A172 (cell line): ENCODE results near the gene TMEM121. TPM values are rescaled to one million over a fixed set of nuclear protein-coding genes. Genes with fewer than 3 reads are reported as not detected.

Source experiments
- DNase-seq: peaks from one replicate; pipeline ENCODE4 v3.0.0-alpha.2; 2015; ENCODE audit warnings: low spot score
- total RNA-seq: library from RNA; depleted of rRNA; stranded (reverse); fragments of >200 nt; shearing (Covaris generic); gene quantifications from 2 replicates; pipeline ENCODE4 v1.2.3, GENCODE V29; 2014; rRNA removed

Gene TMEM121
- 9.2 and 11.3 TPM in 2 replicates for total RNA-seq

DNA sequence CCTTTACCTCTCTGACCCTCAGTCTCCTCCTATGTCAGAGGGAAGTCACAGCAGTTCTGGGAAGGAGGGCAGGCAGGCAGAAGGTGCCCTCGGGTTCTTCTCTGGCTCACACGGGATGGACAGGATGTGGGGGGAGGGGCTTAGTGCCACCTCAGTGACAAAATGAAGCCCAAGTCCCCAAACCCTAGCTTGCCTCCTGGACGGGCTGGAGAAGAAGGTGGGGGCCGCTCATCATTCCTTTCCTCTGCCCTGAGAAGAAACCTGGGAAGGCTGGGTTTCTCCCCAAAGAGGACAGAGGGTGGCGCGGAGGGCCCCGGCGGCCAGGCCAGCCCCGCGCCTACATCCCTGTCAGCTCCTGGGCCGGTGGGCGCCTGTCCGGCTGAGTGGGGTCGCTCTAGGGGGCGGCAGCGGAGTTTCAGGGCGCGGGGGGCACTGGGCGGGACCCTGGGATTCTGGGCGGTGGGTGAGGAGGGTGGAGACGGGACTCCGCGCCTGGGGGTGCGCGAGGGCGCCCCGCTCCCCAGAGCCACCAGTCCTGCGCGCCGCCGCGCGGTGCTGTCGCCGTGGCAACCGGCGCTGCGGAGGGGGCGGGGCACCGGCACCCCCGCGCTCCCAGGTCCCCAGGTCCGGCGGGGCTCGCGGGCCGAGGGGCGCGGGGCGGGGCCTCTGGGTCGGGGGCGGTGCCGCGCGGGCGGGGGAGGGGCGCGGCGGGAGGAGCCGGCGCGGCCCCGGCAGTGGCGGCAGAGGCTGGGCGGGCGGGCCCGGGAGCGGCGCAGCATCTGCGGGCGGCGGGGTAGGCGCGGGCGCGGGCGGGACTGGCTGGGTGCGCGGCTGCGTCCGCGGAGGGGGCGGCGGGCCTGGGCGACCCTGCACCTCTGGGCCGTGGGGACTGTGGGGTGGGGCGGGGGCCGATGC, at the start of gene TMEM121:
Gene TMEM121, plus strand, starts transcription at position 723 of the 915 bp plus-strand sequence. CDS start 2,252 bp downstream, outside the sequence.
- no peak for DNase-seq

DNA sequence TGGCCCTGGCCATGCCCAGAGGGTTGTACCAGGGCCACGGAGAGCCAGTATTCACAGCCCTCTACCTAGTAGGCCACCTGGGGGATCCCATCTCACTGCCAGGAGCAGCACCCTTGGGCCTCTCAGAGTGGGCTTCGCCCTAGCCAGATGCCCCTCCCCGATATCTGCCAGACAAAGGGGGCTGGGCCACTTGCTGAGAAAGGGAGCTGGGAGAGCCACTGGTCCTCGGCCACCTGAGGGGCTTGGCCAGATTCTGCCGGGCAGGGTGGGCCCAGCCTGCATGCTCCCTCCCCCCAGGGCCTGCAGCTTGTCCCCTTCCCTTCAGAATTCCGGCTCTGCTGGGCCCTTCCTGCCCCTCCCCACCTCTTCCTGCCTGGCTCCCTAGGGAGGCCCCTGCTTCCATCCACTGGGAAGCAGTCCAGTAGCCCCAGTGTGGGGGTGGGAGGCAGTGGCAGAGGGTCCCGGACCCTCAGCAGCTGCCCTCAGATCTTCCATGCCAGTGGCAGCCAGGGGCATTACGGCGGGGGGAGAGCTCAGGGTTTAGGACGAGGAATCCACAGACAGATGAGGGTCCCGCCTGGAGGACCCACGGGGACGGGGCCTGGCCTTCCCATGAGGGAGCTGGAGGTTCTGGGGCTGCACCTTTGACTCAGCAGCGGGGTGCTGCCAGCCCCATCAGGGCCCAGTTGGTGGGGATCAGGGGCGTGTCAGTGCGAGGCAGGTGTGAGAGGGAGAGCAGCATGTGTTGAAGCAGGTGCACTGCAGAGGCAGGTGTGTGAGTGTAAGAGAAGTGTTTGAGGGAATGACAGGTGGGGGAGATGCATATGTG, 49.3 kb upstream of the TMEM121 start:
- no peak for DNase-seq

DNA sequence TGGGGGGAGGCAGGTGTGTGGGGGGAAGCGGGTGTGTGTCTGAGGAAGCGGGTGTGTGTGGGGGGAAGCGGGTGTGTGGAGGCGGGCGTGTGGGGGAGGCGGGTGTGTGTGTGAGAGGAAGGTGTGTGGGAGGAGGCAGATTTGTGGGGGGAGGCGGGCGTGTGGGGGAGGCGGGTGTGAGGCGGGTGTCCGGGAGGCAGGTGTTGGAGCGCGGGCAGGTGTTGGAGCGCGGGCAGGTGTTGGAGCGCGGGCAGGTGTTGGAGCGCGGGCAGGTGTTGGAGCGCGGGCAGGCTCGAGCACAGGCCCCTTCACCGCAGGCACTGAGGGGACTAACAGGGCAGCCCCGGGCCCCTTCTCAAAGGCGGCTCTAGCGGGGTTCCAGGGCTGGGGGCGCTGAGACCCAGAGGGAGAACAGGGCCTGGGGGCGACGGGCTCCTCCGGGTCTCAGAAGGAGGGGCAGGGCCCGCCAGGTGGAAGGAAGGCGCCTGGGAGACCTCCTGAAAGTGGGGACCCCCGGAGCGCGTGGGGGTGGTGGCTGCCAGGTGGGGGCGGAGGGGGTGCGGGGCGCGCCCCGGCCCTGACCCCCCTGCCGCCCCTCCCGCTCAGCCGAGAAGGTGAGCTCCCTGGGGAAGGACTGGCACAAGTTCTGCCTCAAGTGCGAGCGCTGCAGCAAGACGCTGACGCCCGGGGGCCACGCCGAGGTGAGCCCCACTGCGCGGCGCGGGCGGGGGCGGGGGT, 48.6 kb upstream of the TMEM121 start:
- no peak for DNase-seq

DNA sequence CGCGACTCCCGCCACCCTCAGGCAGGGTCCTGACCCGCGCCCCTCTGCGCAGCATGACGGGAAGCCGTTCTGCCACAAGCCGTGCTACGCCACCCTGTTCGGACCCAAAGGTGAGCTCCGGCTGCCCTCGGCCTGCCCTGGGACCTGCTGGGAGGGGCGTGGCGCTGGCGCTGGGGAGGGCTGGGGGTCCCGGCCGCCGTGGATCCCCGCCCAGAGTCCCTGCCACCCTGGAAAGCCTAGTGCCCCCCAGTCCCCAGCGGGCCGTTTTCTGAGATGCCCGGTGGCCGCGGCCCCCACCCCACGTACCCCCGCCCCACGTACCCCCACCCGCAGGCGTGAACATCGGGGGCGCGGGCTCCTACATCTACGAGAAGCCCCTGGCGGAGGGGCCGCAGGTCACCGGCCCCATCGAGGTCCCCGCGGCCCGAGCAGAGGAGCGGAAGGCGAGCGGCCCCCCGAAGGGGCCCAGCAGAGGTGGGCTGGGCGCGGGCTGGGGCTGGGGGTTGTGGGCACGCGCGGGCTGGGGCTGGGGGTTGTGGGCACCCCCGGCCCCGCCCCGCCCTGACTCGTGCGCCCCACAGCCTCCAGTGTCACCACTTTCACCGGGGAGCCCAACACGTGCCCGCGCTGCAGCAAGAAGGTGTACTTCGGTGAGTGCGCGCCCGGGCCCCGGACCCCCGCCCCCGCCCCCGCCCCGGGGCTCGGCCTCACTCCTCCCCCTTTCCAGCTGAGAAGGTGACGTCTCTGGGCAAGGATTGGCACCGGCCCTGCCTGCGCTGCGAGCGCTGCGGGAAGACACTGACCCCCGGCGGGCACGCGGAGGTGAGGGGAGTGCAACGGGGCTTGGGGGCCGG, 47.8 kb upstream of the TMEM121 start:
- DNase-seq: no peak

DNA sequence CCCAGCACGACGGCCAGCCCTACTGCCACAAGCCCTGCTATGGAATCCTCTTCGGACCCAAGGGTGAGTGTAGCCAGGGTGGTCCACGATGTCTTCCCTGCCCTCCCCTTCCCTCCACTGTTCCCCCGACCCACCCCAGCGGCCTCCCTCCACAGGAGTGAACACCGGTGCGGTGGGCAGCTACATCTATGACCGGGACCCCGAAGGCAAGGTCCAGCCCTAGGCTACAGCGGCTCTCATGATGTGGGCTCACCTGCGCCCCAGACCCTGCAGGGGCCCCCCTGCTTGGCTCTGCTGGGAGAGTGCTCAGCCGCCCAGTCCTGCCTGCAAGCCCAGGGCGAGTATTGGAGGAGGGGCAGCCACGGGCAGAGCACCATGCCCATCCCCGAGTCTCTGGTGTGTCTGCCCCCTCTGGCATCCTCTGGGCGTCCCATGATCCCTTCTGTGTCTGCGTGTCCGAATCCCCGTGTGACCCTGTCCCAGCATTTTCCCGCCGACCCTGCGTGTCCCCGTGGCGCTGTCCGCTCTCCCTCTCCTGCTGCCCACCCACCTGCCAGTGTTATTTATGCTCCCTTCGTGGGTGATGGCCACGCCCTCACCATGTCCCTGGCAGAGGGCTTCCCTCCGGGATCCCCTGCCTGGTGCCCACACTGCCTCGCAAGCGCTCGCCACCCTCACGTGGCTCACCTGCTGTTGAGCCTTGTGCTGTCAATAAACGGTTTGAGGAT, 46.8 kb upstream of the TMEM121 start:
- no peak for DNase-seq

DNA sequence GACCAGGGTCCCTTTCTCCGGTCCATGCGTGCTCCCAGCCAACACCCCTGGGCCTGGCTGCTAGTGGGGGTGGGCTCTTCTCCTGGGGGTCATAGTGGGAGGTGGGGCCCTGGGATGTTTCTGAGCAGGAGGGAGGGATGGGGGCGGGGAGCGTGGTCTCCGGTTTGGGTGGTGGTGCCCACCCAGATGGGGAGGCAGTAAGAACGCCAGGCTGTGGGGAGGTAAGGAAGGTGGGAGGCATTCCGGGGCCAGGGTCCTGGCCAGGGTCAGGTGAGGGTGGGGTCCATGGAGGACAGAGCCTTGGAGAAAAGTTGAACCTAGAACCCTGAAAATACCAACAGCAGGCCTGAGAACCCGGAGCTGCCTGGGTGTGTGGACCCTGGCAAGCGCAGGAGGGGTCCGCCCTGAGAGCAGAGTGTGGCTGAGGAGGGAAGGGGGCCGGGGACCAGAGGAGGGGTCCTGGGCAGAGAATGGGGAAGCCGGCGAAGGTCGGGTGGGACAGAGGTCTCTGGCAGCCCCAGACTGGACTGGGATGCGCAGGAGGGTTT, 46.1 kb upstream of the TMEM121 start:
- DNase-seq: no peak

DNA sequence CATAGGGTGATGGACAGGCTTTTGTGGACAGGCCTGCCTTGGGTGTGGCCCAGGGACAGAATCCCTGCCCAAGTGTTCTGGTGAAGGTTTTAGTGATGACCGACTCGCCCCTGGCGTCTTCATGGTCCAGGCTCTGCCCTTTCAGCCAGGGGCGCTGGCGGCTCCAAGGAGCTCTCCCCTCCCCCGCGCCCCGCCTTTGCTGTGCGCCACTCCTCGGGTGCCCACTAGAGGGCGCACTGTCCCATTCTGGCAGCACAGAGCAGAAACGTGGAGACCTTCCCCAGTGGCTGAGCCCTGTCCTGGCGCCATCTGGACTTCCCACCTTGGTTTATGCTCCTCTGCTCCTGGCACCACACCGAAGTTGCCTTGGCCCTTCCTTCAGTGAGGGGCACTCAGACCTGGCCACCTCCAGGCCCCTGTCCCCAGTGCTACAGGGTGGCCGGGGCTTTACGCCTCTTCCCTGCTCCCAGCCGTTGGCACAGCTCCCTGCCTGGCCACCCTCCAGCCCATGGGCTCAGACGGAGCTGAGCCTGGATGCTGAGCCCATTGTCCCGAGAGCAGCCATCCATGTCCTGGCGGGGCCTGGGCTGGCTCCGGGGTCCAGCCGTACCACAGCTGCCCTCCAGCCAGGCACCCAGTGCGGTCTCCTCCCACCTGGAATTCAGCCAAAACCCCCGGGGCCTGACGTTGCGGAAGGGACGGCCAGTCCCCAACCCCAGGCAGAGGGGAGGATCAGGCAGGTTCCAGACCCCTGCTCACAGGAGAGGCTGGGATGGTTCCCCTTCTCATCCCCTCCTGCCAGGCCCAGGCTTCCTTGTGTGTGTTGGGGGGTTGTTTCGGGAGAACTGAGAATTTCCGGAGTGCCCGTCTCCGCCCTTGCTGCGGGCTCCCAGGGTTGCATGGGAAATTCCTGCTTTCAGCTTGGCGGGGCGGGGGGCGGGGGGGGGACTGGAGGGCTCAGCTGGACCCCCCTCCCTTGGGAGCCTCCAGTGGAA, 45.3 kb upstream of the TMEM121 start:
- DNase-seq: peak; percentile 81

DNA sequence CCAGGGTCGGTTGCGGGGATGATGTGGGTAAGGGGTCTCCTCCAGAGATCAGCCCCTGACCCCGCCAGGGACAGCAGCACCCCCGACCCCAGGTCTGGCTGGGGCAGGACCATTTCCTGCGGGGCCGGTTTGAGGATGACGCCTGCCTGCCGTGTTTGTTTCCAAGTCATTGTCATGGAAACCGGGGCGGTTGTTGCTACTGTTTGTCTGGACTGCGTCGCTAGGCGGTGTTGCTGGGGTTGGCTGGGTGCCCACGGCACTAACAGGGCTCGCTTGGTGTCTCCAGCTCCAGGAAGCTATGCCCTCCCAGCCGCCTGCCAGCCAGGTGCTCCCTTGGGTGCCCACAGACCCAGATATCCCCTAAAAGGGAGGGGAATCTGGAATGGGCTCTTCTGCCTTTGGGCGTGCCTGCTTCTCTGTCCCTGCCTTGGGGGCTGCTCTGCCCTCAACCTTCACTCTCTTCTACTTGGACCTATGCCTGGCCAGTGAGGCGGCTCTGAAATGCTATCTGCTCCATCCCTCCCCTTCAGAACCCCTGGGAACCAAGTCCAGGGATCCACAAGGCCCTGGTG, 44.4 kb upstream of the TMEM121 start:
- peak; percentile 90 for DNase-seq

DNA sequence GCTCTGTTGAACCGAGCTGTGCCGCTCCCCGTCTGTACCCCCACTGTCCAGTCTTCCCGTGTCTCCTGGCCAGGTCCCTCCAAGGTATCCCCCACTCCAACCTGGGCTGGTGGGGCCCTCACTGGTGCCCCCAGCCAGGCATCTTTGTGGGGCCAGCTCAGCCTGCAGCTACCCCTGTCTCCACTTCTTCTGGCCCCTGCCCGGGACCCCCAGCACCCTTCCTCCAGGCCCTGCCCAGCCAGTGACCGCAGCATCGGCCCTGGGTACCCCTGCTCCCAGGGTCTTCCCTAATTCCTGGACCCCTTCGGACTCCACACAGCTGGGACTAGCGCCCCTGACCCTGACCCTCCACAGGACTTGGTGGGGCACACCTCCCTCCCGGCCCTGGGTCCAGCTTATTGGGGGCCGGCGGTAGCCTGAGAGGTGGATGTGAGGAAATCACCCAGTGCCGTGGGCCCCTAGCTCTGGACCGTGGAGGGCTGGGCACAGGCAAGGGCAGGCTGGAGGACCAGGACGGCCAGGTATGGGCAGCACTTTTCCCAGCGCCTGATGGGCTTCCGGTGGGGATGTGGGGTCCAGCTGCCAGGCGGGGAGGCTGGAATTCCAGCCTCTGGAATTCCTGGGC, 43.8 kb upstream of the TMEM121 start:
- DNase-seq: no peak

DNA sequence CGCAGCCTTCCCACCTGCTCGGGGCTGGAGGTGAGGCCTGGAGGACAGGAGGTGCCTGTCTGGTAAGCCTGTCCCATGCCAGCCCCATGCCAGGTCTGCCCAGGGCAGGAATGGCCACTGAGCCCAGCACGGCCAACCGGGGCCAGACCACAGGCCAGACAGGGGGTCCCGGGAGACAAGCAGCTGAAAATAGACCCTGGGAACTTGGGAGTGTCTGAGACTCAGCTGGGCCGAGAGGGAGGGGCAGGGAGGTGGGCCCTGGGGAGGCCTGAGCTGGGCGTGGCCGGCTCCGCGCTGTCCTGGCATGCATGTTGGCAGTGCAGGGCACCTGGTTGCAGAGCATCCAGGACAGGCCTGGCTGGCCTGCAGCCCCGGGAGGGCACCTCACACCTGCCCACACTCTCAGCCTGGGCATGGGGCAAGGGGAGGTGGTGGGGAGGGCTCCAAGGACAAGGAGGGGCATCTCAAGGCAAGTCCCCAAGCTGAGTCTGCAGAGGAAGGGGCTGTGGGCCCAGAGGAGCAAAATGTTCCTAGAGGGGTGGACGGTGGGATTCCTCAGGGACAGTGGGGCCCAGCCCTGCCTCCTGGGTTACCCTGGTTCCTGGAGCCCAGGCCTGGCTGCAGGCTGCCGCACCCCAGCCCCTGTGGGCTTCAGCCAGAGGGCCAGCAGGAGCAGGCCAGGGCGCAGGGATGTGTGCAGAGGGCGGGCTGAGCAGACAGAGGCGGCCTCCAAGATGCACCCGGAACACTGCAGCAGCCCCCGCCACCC, 42.9 kb upstream of the TMEM121 start:
- no peak for DNase-seq

DNA sequence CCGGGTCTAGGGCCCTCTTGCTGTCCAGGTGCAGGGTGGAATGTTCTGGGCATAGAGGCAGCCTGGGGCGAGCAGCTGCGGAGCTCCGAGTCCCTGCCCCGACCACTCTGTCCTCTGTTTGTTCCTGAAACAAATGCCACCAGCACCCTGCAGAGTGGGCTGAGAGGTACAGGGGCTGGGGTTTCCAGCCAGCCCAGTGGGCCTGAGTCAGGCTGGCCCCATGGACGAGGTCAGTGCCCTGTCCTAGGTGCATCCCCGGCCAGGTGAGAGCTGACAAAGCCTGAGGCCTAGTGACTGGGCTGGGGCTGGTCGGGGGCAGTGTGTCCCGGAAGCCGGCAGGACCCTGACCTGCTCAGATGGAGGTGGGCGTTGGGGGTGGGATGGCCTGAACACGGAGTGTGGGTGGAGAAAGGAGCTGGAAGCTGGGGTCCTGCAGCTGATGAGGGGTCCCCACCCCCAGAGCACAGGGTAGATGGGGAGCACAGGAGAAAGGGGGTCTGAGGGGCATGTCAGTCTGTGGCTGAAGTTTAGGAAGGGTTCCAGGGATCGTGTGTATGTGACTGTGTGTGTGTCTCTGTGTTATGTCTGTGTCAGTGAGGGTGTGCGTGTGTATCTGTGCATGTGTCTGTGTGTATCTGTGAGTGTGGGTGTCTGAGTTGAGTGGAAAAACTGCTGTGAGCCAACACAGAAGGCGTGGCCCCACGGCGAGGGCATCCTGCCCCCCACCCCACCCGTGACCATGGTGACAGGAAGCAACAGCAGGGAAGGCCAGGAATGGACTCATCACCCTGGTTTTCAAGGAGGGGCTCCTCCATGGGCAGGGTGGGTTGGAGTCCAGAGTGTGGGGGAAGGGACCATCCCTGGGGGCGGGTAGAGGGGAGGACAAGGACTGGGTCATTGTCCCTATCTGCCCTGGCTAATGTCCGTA, 42.0 kb upstream of the TMEM121 start:
- DNase-seq: no peak

DNA sequence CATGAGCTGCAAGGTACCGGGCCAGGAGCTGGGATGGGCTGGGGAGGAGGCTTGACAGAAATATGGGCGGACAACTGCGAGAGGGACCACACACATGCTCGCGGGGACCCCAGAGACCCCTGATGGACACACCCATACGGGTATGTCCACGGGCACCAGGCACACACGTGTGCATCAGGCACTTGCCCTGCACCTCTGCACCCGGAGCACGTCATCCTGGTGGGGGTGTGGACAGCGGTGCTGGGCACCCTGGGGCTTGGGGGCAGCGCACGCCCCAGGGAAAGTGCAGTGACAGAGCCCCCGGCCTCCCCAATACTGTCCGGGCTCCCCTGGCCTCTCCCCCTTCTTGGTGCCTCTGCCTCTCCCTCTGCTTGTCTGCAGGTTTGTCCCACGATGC, 41.4 kb upstream of the TMEM121 start:
- DNase-seq: no peak

DNA sequence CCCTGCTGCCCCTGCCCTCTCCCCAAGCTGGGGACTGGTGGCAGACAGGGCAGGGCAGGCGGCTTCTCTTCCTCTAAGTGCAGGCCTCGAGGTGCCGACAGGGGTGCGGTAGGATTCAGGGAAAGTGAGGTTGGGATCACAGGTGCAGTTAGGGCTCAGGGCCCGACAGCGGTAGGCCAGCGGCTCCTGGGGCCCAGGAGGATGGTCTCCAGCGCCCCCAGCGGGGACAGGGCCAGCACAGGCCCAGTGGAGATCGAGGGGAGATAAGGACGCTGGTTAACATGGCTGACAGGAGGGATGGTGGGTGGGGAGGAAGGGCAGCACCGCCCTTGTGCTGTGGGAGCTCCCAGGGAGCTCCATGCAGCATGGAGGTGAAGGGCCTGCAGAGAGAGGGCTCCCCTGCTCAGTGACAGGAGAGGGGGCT, 40.6 kb upstream of the TMEM121 start:
- no peak for DNase-seq

DNA sequence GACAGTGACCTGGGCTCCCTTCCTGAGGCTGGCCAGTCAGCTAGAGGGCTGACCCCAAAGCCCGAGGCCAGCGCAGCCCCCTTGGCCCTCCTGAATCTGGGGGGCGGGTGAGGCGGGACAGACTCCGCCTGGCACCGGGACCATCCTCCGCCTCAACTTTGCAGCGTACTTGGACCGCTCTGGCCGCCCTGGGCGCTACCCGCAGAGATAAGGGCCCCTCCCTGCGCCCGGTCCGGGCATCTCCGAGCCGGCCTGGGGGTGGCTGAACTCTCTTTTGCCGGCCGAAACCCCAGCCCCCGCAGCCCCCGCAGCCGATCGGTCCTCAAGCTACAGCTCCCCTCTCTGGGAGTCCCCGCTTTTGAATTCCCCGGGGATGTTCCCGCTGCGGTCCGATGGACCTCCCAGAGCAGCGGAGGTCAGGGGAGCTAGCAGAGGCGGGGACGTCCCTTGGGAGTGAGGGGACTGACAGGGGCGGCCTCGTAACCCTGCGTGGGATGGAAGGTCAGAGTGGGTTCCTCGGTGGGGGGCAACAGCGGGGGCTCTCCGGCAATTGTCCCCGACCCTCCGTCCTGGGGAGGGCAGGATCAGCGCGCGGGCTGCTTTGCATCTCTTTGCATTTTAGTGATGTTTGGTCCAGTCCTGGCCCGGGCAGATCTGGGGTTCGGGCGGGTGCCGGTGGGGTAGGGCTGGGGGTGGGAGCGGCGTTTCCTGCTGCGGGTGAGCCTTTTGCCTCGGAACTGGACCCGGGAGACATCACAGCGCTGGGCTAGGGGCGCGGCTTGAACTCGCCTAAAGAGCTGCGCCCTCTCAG, 40.0 kb upstream of the TMEM121 start, which contains the start of gene CRIP1:
Gene CRIP1, plus strand, starts transcription at position 724 of the 811 bp plus-strand sequence. CDS start 374 bp downstream, outside the sequence.
- DNase-seq: no peak

DNA sequence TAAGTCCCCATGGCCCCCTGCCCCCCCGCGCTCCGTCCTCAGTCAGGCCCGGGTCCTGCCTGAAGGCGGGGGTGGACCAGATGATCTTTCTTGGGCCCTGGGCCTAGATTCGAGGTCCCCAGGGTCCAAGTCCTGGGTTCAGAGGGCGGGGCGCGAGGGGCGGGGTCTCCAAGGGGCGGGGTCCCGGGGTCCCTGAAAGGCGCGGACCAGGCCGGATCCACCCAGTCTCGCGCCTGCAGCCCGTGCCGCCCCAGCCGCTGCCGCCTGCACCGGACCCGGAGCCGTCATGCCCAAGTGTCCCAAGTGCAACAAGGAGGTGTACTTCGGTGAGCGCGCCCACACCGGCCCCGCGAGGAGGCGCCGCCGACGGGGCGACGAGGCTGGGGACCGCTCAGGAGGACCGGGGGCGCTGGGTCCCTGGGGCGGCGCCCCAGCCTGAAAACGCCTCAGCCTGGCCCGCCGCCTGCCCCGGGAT, 39.4 kb upstream of the TMEM121 start:
- DNase-seq: no peak
